Lung (tissue), 12 donors: ENCODE measurements around the gene TMEM80. TPM values are rescaled to one million over a fixed set of nuclear protein-coding genes. Genes with fewer than 3 reads are reported as not detected.

Source experiments
- ATAC-seq: fragments of 200-7000 bp; cut with Tn5 transposase; one replicate; pipeline ENCODE4 v1.9.1; 2020; ENCODE audit warnings: moderate number of reproducible peaks; ENCODE audit not compliant: insufficient read depth, low FRiP score
- DNase-seq, 3 donors: peaks; one replicate each; pipeline ENCODE4 v3.0.0-alpha.2; 2013 to 2017
- H3K27ac ChIP-seq, 2 donors: one replicate each; pipeline ENCODE4 v1.5.1; 2013; ENCODE audit warnings: mild to moderate bottlenecking in 2 of 2, moderate library complexity in 2 of 2, control low read depth in 1 of 2, inconsistent platforms in 1 of 2, low read depth in 1 of 2, low read length in 1 of 2
- H3K27me3 ChIP-seq, 3 donors: one replicate each; pipeline ENCODE4 v1.5.1; 2013; ENCODE audit warnings: low read length in 2 of 3; ENCODE audit not compliant: control insufficient read depth in 3 of 3, insufficient read depth in 3 of 3
- H3K36me3 ChIP-seq, 4 donors: one replicate each; pipeline ENCODE4 v1.5.1; 2013; ENCODE audit warnings: low read length in 4 of 4, mild to moderate bottlenecking in 1 of 4, moderate library complexity in 1 of 4; ENCODE audit not compliant: control insufficient read depth in 4 of 4, insufficient read depth in 4 of 4
- H3K4me1 ChIP-seq, 5 donors: one replicate each; pipeline ENCODE4 v1.5.1; 2013; ENCODE audit warnings: low read length in 5 of 5, mild to moderate bottlenecking in 2 of 5, moderate library complexity in 1 of 5; ENCODE audit not compliant: control insufficient read depth in 5 of 5, insufficient read depth in 5 of 5
- H3K4me3 ChIP-seq: one replicate; pipeline ENCODE4 v1.5.1; 2013; ENCODE audit warnings: mild to moderate bottlenecking, control low read depth, moderate library complexity
- H3K9ac ChIP-seq, 2 donors: one replicate each; pipeline ENCODE4 v1.5.1; 2013; ENCODE audit warnings: low read length in 2 of 2, control low read depth in 1 of 2; ENCODE audit not compliant: insufficient read depth in 1 of 2
- H3K9me3 ChIP-seq, 4 donors: one replicate each; pipeline ENCODE4 v1.5.1; 2013; ENCODE audit warnings: low read length in 3 of 4, mild to moderate bottlenecking in 1 of 4, moderate library complexity in 1 of 4; ENCODE audit not compliant: control insufficient read depth in 4 of 4, insufficient read depth in 3 of 4
- CTCF ChIP-seq: IDR thresholded peaks from 2 replicates; pipeline ENCODE4 v1.5.1; 2012; ENCODE audit warnings: mild to moderate bottlenecking; ENCODE audit errors: control extremely low read depth, extremely low read depth
- WGBS, 2 donors: extraction: QIAGEN DNeasy Blood & Tissue Kit; methylation state at CpG; one replicate each; pipeline ENCODE4 v1.1.7; 2013; 5-methylcytosine and 5-hydroxymethylcytosine counted together
- polyA plus RNA-seq, 2 donors: library from polyadenylated mRNA; stranded (reverse); fragments of 200-250 nt; gene quantifications; one replicate each; pipeline ENCODE4 v1.2.1, GENCODE V29; 2013
- total RNA-seq, 2 donors: library from RNA; depleted of rRNA in 1 of 2; stranded (reverse); fragments of >200 nt in 1 of 2; gene quantifications; one replicate each; pipeline ENCODE4 v1.2.1, GENCODE V29; 2014 to 2021
- donor health status: control.
- donor health status: control.
- donor health status: Bipolar disorder and iron deficiency.
- donor health status: healthy.
- donor health status: DM: yes; HTN: yes; CAD: no.

Gene TMEM80
- total and polyA plus RNA-seq, 4 donors: 10.3 to 28.1 (median 18.5) TPM

- WGBS, 2 donors: 78 to 81% methylated on average over 11 of the region's 11 CpGs
- peaks cover 0 to 20% (median 9%) of the 10 kb centered on the region in 5 donors for H3K4me1 ChIP-seq
- peaks cover 0 to 10% (median 8%) of the 10 kb centered on the region in 4 donors for H3K36me3 ChIP-seq
- no peak for DNase-seq
- H3K27ac ChIP-seq: peak overlapping the region in 1 of 2 donors; percentile 63
- H3K4me3 ChIP-seq: no peak overlapping the region
- no peaks in the 10 kb centered on the region for H3K27me3 ChIP-seq
- no peak for ATAC-seq
- no peak for TF ChIP-seq CTCF
- no peaks in the 10 kb centered on the region for H3K9me3 ChIP-seq
- H3K9ac ChIP-seq: no peak overlapping the region
Observed at GRCh38 chr11:697811-698311, 2.2 kb downstream of the TMEM80 start.

- no peak overlapping the region for H3K4me3 ChIP-seq
- ATAC-seq (no peak), DNase-seq (no peak)
- H3K27ac ChIP-seq: no peak overlapping the region
- TF ChIP-seq CTCF: no peak
- H3K9ac ChIP-seq: no peak overlapping the region
- WGBS, 2 donors: 86% methylated on average over 17 of the region's 17 CpGs
- H3K36me3 ChIP-seq: peaks cover 0 to 10% (median 8%) of the 10 kb centered on the region in 4 donors
- peaks cover 0 to 14% (median 9%) of the 10 kb centered on the region in 5 donors for H3K4me1 ChIP-seq
- no peaks in the 10 kb centered on the region for H3K9me3 ChIP-seq
- no peaks in the 10 kb centered on the region for H3K27me3 ChIP-seq
Observed at GRCh38 chr11:698493-699115, 3.0 kb downstream of the TMEM80 start.

GRCh38 chr11:699116-699508, 3.5 kb downstream of the TMEM80 start:
- H3K4me1 ChIP-seq: peaks cover 0 to 11% (median 8%) of the 10 kb centered on the region in 5 donors
- H3K27ac ChIP-seq: no peak overlapping the region
- H3K9ac ChIP-seq: no peak overlapping the region
- H3K9me3 ChIP-seq: no peaks in the 10 kb centered on the region
- DNase-seq (no peak), ATAC-seq (no peak)
- no peak for TF ChIP-seq CTCF
- H3K27me3 ChIP-seq: no peaks in the 10 kb centered on the region
- H3K36me3 ChIP-seq: peaks cover 0 to 10% (median 9%) of the 10 kb centered on the region in 4 donors
- H3K4me3 ChIP-seq: no peak overlapping the region
- WGBS, 2 donors: 91 to 94% methylated on average over 7 of the region's 7 CpGs
